ENCODE data around the gene ZNF223. TPM values are rescaled to one million over a fixed set of nuclear protein-coding genes. Genes with fewer than 3 reads are reported as not detected.

ZNF223 gene
- total and polyA plus RNA-seq, 9 of the 15 experiments (the other 6 are each of a cell fraction or from before 2014, with no cell fraction given) = 0.21 to 1.8 (median 0.71) TPM

DNA sequence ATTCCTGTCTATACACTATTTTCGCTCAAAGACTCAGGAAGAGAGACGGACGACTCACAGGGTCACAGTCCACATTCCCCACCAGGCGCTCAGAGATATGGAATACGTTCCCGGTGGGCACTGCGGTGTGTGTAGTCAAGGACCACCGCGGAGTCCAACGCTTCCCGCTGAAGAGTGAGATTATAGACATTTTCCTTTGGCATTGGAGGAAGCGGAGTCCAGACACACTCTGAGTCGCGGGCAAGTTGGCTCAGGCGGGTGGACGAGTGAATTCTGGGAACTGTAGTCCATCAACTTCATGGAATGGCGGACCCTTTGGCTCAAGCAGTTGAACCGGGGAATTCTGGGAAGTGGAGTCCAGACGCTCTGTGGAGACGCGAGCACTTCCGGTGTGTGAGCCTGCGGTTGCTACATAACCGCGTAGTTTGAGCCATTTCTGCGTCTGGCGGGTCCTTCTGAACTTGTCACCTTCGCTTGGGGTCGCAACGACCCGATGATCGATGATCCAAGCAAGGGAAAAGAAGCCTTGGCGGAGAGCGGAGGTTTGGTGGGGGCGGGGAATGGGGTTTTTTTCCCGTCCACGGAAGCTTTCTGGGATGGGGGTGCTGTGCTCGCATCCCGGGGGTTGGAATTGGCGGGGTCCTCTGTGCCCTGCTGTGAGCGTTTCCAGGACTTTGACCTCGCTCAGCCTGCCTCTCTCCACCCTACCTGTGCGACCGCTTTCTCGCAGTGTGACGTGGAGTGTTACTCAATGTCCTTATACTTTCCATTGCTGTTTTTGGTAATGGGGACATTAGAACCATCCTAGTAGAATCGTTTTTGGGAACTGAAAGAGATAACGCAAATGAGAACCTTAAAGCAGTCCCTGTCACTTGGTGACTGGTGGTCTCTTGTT, 49.0 kb upstream of the ZNF223 start, which contains the start of gene ZNF230 (continued):
- TF ChIP-seq, protein P1, sequence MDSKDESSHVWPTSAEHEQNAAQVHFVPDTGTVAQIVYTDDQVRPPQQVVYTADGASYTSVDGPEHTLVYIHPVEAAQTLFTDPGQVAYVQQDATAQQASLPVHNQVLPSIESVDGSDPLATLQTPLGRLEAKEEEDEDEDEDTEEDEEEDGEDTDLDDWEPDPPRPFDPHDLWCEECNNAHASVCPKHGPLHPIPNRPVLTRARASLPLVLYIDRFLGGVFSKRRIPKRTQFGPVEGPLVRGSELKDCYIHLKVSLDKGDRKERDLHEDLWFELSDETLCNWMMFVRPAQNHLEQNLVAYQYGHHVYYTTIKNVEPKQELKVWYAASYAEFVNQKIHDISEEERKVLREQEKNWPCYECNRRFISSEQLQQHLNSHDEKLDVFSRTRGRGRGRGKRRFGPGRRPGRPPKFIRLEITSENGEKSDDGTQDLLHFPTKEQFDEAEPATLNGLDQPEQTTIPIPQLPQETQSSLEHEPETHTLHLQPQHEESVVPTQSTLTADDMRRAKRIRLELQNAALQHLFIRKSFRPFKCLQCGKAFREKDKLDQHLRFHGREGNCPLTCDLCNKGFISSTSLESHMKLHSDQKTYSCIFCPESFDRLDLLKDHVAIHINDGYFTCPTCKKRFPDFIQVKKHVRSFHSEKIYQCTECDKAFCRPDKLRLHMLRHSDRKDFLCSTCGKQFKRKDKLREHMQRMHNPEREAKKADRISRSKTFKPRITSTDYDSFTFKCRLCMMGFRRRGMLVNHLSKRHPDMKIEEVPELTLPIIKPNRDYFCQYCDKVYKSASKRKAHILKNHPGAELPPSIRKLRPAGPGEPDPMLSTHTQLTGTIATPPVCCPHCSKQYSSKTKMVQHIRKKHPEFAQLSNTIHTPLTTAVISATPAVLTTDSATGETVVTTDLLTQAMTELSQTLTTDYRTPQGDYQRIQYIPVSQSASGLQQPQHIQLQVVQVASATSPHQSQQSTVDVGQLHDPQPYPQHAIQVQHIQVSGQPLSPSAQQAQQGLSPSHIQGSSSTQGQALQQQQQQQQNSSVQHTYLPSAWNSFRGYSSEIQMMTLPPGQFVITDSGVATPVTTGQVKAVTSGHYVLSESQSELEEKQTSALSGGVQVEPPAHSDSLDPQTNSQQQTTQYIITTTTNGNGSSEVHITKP (IDR thresholded peaks at IDR 0.05; ENCODE audit: partially characterized antibody) = peak; percentile 90
- TF ChIP-seq, protein P2, sequence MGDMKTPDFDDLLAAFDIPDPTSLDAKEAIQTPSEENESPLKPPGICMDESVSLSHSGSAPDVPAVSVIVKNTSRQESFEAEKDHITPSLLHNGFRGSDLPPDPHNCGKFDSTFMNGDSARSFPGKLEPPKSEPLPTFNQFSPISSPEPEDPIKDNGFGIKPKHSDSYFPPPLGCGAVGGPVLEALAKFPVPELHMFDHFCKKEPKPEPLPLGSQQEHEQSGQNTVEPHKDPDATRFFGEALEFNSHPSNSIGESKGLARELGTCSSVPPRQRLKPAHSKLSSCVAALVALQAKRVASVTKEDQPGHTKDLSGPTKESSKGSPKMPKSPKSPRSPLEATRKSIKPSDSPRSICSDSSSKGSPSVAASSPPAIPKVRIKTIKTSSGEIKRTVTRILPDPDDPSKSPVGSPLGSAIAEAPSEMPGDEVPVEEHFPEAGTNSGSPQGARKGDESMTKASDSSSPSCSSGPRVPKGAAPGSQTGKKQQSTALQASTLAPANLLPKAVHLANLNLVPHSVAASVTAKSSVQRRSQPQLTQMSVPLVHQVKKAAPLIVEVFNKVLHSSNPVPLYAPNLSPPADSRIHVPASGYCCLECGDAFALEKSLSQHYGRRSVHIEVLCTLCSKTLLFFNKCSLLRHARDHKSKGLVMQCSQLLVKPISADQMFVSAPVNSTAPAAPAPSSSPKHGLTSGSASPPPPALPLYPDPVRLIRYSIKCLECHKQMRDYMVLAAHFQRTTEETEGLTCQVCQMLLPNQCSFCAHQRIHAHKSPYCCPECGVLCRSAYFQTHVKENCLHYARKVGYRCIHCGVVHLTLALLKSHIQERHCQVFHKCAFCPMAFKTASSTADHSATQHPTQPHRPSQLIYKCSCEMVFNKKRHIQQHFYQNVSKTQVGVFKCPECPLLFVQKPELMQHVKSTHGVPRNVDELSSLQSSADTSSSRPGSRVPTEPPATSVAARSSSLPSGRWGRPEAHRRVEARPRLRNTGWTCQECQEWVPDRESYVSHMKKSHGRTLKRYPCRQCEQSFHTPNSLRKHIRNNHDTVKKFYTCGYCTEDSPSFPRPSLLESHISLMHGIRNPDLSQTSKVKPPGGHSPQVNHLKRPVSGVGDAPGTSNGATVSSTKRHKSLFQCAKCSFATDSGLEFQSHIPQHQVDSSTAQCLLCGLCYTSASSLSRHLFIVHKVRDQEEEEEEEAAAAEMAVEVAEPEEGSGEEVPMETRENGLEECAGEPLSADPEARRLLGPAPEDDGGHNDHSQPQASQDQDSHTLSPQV (IDR thresholded peaks at IDR 0.05) = no peak
- TF ChIP-seq ZEB2 (IDR thresholded peaks at IDR 0.05) (no peak), ZNF140 (CRISPR knock-in tag; IDR thresholded peaks at IDR 0.05) (no peak), RFX1 (IDR thresholded peaks at IDR 0.05) (no peak; the same call in 1 of the 2 replicates), MAZ (CRISPR knock-in tag; conservative IDR thresholded peaks at IDR 0.05 in 1 of 2, IDR thresholded peaks at IDR 0.05 in 1 of 2) (peak; percentile 16 to 63; a peak in 1 of 4 replicates), KAT7 (CRISPR knock-in tag; IDR thresholded peaks at IDR 0.05; ENCODE audit: borderline replicate concordance) (no peak), HNRNPLL (IDR thresholded peaks at IDR 0.05; ENCODE audit: low read depth, low read length, poor library complexity, severe bottlenecking) (peak; percentile 72), EP400 (IDR thresholded peaks at IDR 0.05) (peak; percentile 49; the same call in 1 of the 2 replicates), ZNF133 (CRISPR knock-in tag; IDR thresholded peaks at IDR 0.05) (no peak), NFE2L1 (tag; IDR thresholded peaks at IDR 0.05; ENCODE audit: borderline replicate concordance, low read depth) (no peak)
- TF ChIP-seq, protein P3, sequence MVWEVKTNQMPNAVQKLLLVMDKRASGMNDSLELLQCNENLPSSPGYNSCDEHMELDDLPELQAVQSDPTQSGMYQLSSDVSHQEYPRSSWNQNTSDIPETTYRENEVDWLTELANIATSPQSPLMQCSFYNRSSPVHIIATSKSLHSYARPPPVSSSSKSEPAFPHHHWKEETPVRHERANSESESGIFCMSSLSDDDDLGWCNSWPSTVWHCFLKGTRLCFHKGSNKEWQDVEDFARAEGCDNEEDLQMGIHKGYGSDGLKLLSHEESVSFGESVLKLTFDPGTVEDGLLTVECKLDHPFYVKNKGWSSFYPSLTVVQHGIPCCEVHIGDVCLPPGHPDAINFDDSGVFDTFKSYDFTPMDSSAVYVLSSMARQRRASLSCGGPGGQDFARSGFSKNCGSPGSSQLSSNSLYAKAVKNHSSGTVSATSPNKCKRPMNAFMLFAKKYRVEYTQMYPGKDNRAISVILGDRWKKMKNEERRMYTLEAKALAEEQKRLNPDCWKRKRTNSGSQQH (CRISPR knock-in tag; IDR thresholded peaks at IDR 0.05) = no peak
- TF ChIP-seq, protein P4, sequence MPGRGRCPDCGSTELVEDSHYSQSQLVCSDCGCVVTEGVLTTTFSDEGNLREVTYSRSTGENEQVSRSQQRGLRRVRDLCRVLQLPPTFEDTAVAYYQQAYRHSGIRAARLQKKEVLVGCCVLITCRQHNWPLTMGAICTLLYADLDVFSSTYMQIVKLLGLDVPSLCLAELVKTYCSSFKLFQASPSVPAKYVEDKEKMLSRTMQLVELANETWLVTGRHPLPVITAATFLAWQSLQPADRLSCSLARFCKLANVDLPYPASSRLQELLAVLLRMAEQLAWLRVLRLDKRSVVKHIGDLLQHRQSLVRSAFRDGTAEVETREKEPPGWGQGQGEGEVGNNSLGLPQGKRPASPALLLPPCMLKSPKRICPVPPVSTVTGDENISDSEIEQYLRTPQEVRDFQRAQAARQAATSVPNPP (IDR thresholded peaks at IDR 0.05; ENCODE audit: borderline replicate concordance, insufficient read depth, insufficient read length) = no peak
- TF ChIP-seq, protein P5, sequence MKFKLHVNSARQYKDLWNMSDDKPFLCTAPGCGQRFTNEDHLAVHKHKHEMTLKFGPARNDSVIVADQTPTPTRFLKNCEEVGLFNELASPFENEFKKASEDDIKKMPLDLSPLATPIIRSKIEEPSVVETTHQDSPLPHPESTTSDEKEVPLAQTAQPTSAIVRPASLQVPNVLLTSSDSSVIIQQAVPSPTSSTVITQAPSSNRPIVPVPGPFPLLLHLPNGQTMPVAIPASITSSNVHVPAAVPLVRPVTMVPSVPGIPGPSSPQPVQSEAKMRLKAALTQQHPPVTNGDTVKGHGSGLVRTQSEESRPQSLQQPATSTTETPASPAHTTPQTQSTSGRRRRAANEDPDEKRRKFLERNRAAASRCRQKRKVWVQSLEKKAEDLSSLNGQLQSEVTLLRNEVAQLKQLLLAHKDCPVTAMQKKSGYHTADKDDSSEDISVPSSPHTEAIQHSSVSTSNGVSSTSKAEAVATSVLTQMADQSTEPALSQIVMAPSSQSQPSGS (CRISPR knock-in tag; IDR thresholded peaks at IDR 0.05) = no peak
